HG03565 (cell line): ENCODE data around the gene TUBA8.
A peak's percentile ranks its signal among the peaks of the same experiment; 100 is the strongest.

Experiments
- ATAC-seq: cut with Tn5 transposase; IDR thresholded peaks from one replicate; pipeline ENCODE4 v1.9.1; 2021; ENCODE audit warnings: mild to moderate bottlenecking, moderate library complexity; ENCODE audit not compliant: unreplicated experiment

TUBA8 gene

GRCh38 chr22:18077087-18077638 lies 33.4 kb upstream of the TUBA8 start:
- no peak for ATAC-seq

DNA sequence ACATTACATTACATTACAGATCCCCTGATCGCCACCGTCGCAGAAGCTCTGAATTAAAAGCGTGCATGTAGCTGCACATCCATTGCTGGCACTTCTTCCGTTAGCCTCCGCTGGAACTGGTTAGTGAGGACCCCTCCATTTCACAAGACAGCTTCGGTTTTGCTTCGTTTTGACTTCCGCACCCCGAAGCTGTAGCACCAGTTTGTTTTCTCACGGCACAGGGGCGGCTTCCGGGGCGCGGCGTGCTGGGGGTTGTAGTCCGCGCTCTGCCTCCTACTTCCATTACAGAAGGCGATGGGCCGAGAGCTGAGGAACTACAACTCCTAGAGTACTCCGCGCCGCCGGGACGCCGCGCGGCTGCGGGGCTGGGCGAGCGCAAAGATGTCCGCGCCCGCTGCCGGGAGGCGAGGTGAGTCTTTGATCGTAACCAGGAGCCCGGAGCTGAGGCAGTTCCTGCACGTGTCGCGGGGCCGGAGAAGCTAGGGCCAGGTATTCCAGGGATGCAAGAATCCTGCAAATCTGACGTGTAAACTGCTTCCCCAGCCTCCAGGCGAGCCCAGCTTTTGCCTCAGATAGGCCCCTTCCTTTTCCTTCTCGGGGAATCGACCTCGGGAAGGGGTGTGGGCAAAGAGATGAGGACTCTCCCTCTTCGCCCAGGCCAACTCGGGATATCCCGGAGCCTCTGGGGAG lies 32.8 kb upstream of the TUBA8 start, which contains the start of gene PEX26:
PEX26 (plus strand) TSS at position 352 of the 690 bp plus-strand sequence. CDS start 387 bp downstream, outside the sequence.
- ATAC-seq, result peak; percentile 69

DNA sequence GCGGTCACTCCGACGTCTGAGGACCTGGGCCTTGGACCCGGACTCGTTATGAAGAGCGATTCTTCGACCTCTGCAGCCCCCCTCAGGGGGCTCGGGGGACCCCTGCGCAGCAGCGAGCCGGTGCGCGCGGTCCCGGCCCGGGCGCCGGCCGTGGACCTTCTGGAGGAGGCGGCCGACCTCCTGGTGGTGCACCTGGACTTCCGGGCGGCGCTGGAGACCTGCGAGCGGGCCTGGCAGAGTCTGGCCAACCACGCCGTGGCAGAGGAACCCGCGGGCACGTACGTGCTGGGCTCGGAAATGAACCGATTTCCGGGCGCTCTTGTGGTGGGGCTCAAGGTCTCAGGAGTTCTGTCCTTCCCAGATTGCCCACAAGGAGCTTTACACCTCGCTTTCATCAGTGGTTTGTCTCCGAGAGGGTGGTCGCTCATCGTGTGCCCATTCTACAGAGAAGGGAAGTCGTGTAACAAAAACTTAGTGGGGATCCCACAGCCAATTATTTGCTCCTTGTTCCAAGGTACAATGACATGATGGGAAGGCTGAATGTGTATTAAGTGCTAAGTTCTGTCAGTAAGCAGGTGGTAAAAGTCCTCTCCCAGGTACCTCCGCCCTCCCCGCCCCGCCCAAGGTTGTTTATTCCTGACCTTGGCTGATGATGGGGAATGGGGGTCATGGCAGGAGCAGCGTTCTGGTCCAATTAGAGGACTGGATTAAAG lies 32.1 kb upstream of the TUBA8 start:
- no peak for ATAC-seq

GRCh38 chr22:18079706-18080233 lies 30.8 kb upstream of the TUBA8 start:
- no peak for ATAC-seq

- ATAC-seq, result no peak
These were observed 29.2 kb upstream of the TUBA8 start for GRCh38 chr22:18081416-18081815.

- ATAC-seq, result no peak
These were observed 28.1 kb upstream of the TUBA8 start for GRCh38 chr22:18082467-18082866.

- no peak for ATAC-seq
These were observed 27.2 kb upstream of the TUBA8 start for GRCh38 chr22:18083406-18083805.

- ATAC-seq, result no peak
These were observed 25.4 kb upstream of the TUBA8 start for GRCh38 chr22:18085188-18085587.

DNA sequence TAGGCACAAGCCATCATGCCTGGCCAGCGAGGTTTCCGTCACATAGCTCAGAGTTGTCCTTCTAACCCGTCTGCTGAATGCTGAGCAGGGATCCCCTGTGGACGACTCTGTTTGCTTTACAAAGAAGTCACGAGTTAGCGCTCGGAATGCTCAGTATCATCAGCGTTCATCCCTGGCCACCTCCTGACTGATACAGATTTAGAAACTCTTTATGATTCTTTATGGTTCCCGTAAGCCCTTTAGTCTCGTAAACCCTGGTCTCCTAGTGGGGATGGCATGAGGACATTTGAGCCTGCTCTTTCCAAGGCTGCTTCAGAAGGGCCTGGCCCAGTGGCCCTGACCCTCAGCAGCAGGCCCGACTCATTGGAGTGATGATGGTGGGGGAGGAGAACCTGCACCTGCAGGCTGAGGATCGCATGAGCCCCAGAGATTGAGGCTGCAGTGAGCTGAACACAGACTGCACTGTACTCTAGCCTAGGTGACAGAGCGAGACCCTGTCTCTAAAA lies 23.2 kb upstream of the TUBA8 start:
- no peak for ATAC-seq

DNA sequence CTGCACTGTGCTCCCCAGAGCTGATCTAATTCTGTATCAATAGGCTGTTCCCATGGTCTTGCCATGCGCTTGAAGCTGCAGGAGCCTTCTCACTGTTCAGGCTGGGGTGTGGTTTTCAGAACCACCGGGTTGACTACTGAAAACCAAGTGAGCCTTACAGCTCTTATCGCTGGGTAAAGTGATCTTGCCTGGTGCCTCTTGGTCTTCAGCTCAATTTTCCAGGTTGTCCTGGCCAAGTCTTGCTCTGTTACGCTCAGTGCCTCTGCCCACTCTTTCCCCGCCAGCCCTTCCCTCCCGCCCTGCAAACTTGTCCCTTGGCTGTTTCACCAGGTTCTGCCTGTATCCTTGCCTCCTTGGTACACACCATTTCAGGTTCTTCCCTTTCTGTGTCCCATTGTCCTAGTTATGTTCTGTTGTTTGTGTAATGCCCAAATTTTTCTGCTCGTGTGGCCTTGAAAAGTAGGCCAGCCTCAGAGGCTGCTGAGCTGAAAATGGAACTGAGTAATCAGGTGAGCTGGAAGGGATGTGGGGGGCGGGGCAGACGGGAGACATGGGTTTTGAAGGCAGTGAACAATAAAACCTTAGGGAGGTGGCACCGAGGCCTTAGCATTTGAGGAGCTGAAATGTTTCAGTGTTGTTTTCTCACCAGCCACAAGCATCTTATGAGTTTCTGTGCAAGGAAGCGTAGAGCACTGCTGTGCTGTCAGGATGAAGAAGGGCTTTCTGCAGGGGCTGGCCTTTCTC lies 21.6 kb upstream of the TUBA8 start:
- no peak for ATAC-seq

- ATAC-seq, result no peak
These were observed 20.3 kb upstream of the TUBA8 start for GRCh38 chr22:18090286-18090685.

DNA sequence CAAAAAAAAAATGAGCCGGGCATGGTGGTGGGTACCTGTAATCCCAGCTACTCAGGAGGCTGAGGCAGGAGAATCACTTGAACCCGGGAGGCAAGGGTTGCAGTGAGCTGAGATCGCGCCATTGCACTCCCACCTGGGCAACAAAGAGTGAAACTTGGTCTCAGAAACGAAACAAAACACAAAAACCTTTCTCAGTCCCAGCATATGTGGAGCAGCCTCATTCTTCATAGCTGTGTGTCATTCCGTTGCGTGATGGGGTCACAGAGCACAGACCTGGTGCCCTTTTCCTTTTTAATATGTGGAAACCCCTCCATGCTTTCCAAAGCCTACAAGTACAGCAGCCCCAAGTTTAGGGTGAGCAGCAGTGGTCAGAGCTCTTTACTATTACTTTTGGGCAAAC lies 19.1 kb upstream of the TUBA8 start:
- no peak for ATAC-seq

- ATAC-seq, result no peak
These were observed 18.6 kb upstream of the TUBA8 start for GRCh38 chr22:18091916-18092526.

GRCh38 chr22:18093661-18094060 lies 16.9 kb upstream of the TUBA8 start:
- no peak for ATAC-seq

DNA sequence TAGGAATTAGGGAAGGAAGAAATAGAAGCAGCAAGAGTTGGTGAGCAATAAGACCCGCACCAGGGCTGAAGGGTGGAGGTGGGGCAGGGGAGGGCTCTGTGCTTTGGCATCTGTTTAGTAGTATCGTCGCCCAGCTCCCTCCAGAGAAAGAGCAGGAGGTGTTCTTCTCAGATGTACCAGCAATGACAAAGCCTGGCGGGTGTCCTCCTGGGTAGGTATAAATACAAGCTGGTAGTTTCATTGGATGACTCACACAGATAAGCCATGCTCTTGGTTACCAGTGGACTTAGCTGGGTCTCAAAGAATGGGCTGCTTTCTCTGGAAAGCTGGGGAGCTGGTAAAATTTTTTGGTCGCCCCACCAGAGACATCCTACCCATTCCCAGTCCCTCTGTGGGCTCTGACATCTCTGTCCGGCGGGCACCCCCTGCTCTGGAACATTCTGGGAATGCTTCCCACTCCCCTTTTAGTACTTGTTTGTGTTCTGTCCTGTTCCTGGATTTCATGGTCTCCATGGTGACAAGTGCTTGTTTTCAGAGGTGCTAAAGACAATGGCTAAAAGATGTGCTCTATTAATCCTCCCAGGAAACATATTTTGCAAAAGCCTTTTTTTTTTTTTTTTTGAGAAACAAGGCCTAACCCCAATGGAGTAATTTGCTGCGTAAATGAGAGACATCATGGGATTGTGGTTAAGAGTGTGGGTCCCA lies 15.4 kb upstream of the TUBA8 start:
- ATAC-seq, result no peak

DNA sequence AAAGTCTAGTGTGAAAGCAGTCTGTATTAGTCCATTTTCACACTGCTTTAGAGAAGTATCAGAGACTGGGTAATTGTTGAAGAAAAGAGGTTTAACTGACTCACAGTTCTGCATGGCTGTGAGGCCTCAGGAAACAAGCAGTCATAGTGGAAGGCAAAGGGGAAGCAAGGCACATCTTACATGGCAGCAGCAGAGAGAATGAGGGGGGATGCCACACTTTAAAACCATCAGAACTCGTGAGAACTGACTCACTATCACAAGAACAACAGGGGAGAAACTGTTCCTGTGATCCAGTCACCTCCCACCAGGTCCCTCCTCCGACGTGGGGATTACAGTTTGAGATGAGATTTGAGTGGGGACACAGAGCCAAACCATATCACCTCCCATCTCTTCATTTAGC lies 13.8 kb upstream of the TUBA8 start:
- no peak for ATAC-seq

- ATAC-seq, result no peak
These were observed 9.8 kb upstream of the TUBA8 start for GRCh38 chr22:18100781-18101180.

DNA sequence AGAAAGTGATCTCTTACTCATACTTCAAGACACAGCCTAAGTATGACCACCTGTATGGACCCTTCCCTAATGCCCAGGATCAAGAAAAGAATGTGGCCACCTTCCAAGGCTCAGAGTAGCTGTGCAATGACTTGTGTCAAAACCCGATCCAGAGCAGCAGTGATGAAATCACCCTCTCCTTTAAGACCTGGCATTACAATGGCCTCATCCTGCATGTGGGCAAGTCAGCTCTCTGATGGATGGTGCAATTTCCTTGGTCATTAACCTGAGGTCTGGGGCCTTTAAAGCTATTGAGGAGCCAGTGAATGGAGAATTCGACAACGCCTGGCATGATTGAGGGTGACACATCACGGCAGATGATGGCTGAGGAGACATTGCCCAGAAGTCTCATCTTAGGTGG lies 9.1 kb upstream of the TUBA8 start:
- ATAC-seq, result no peak

DNA sequence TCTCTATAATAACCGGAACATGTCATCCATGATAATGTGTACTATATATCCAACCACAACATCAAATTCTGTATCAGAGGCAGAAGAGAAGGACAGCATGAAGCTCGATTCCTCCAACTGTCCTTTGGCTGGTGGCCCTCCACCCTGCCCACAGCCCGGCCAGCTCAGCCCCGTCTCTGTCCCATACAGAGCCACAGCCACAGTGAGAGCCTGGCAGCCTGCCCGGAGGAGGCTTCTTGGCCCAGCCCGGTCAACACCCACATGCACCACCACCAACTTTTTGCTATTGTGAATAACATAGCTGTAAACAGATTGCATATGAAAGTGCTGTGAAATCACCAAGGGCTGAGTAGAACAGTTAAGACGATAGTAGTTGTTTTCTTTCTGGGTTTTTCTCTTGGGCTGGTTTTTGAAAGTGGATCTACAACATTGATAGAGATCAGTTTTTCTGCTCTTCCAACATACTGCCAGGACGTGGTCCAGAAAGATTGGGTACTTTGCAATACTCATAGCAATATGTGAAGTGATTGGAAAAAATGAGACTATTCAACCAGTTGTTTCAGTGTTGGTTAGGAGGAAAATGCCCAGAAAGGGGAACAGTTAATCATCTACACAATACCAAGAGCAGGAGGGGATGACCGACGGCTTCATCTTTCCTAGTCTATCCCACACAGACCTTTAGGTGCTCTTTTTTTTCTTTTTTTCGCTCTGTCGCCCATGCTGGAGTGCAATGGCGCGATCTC lies 6.9 kb upstream of the TUBA8 start:
- ATAC-seq, result no peak
